GM12878 (cell line): ENCODE results near the gene EBLN1. TPM values are rescaled to one million over a fixed set of nuclear protein-coding genes. Genes with fewer than 3 reads are reported as not detected.
"Not testable (repeated sequence)": the region's sequence is repeated elsewhere in the genome, so short reads cannot be mapped to it uniquely, and the experiment has no call there.

Experiments used
- ATAC-seq: fragments of 200-7000 bp; cut with Tn5 transposase; 3 replicates; pipeline ENCODE4 v1.9.1; 2020; ENCODE audit warnings: mild to moderate bottlenecking, moderate library complexity
- BruUV-seq: library from RNA; stranded (reverse); fragments of 400-500 nt; replicated peaks from 2 replicates; lab custom pipeline; 2021; lab: Mats Ljungman, UMichigan
- CTCF ChIA-PET: fragments of 300-600 bp; sonication (Branson Sonifier 250); formaldehyde crosslinking; extraction: SDS; loops from one replicate; lab custom pipeline; 2021; ENCODE audit warnings: inconsistent platforms; lab: Yijun Ruan, JAX
- POLR2A ChIA-PET: fragments of 350-600 bp; formaldehyde crosslinking; extraction: SDS; loops from one replicate; lab custom pipeline; 2021; ENCODE audit warnings: inconsistent platforms; lab: Charles Lee
- RAD21 ChIA-PET: fragments of 300-600 bp; sonication (Branson Sonifier 250); formaldehyde crosslinking; loops from one replicate; lab custom pipeline; 2023; ENCODE audit warnings: antibody characterized with exemption; ENCODE audit not compliant: unreplicated experiment; lab: Charles Lee
- SMC1A ChIA-PET: fragments of 300-600 bp; sonication (Branson Sonifier 250); formaldehyde crosslinking; loops from one replicate; lab custom pipeline; 2023; ENCODE audit not compliant: unreplicated experiment, uncharacterized antibody; lab: Charles Lee
- DNase-seq: peaks from one replicate; pipeline ENCODE4 v3.0.0-alpha.2; 2011; ENCODE audit warnings: low read depth, low spot score
- FAIRE-seq: peaks from 3 replicates; lab custom pipeline; 2011; peaks lifted over from hg19 to GRCh38; lab: Jason Lieb, UNC
- H2AFZ ChIP-seq: 2 replicates; pipeline ENCODE4 v1.6.0; 2011; ENCODE audit warnings: low read depth, low read length, control low read depth; ENCODE audit not compliant: control insufficient read depth
- H3K27ac ChIP-seq: 2 replicates; pipeline ENCODE4 v1.5.1; 2011; ENCODE audit warnings: control low read depth; ENCODE audit not compliant: control insufficient read depth, insufficient read depth
- H3K27me3 ChIP-seq, 2 experiments: replicated peaks in 1 of 2; 2 replicates each; pipeline versions ENCODE4 v1.6.0 to v1.6.1; 2011; ENCODE audit warnings: low read length in 1 of 2; ENCODE audit not compliant: control insufficient read depth in 2 of 2, insufficient read depth in 2 of 2
- H3K36me3 ChIP-seq, 2 experiments: 2 replicates each; pipeline ENCODE4 v1.5.1; 2011; ENCODE audit warnings: low read length in 1 of 2; ENCODE audit not compliant: control insufficient read depth in 2 of 2, insufficient read depth in 2 of 2
- H3K4me1 ChIP-seq: 2 replicates; pipeline ENCODE4 v1.6.1; 2011; ENCODE audit warnings: mild to moderate bottlenecking, low read length, moderate library complexity, mixed read lengths; ENCODE audit not compliant: control insufficient read depth, insufficient read depth
- H3K4me2 ChIP-seq: 2 replicates; pipeline ENCODE4 v1.6.0; 2011; ENCODE audit warnings: control low read depth; ENCODE audit not compliant: control insufficient read depth, insufficient read depth
- H3K4me3 ChIP-seq: fragments of 200-600 bp; sonication (generic); 2 replicates; pipeline ENCODE4 v1.5.1; 2016
- H3K79me2 ChIP-seq: 2 replicates; pipeline ENCODE4 v1.6.0; 2011; ENCODE audit warnings: low read length; ENCODE audit not compliant: control insufficient read depth, insufficient read depth
- H3K9ac ChIP-seq: 2 replicates; pipeline ENCODE4 v1.8.0; 2011; ENCODE audit warnings: low read length, control low read depth, mixed read lengths; ENCODE audit not compliant: control insufficient read depth, insufficient read depth
- H3K9me3 ChIP-seq: replicated peaks from 3 replicates; pipeline ENCODE4 v1.5.1; 2011; ENCODE audit warnings: mild to moderate bottlenecking, low read length; ENCODE audit not compliant: control insufficient read depth, insufficient read depth
- H4K20me1 ChIP-seq: 2 replicates; pipeline ENCODE4 v1.6.0; 2011; ENCODE audit not compliant: control insufficient read depth, insufficient read depth
- BRCA1 ChIP-seq: IDR thresholded peaks from 2 replicates; pipeline ENCODE4 v1.6.1; 2011; ENCODE audit warnings: low read depth, low read length, improper control_type of control experiment
- CEBPB ChIP-seq, 2 experiments: fragments of 150-350 bp in 1 of 2; IDR thresholded peaks; 2 replicates each; pipeline ENCODE4 v1.6.1; 2012 to 2014; ENCODE audit warnings: low read depth in 2 of 2, low read length in 2 of 2, borderline replicate concordance in 1 of 2, inconsistent platforms in 1 of 2
- FOXK2 ChIP-seq: fragments of 450-650 bp; IDR thresholded peaks from 2 replicates; pipeline ENCODE4 v1.6.1; 2017; ENCODE audit warnings: mild to moderate bottlenecking, moderate library complexity
- HDGF ChIP-seq: fragments of 450-650 bp; IDR thresholded peaks from 2 replicates; pipeline ENCODE4 v1.6.1; 2016; ENCODE audit warnings: antibody characterized with exemption
- IKZF1 ChIP-seq: fragments of 450-650 bp; conservative IDR thresholded peaks from 2 replicates; pipeline ENCODE4 v1.6.1; 2017; ENCODE audit warnings: antibody characterized with exemption, mild to moderate bottlenecking
- NFXL1 ChIP-seq: fragments of 450-650 bp; IDR thresholded peaks from 2 replicates; pipeline ENCODE4 v1.6.1; 2017; ENCODE audit warnings: antibody characterized with exemption, mild to moderate bottlenecking, borderline replicate concordance
- POLR2A ChIP-seq: IDR thresholded peaks from 2 replicates; pipeline ENCODE4 v1.6.1; 2011; ENCODE audit warnings: low read depth, mild to moderate bottlenecking, low read length
- SIX5 ChIP-seq: IDR thresholded peaks from 2 replicates; pipeline ENCODE4 v1.6.1; 2011; ENCODE audit warnings: mild to moderate bottlenecking, low read depth, low read length, moderate library complexity; ENCODE audit not compliant: severe bottlenecking
- SMARCA5 ChIP-seq: fragments of 450-650 bp; IDR thresholded peaks from 2 replicates; pipeline ENCODE4 v1.6.1; 2017; ENCODE audit warnings: mild to moderate bottlenecking
- SREBF1 ChIP-seq: IDR thresholded peaks from 2 replicates; pipeline ENCODE4 v1.6.1; 2012; ENCODE audit warnings: mild to moderate bottlenecking, low read length
- SUZ12 ChIP-seq: fragments of 200-600 bp; sonication (generic); IDR thresholded peaks from one replicate; pipeline ENCODE4 v1.6.1; 2018; ENCODE audit warnings: antibody characterized with exemption, mild to moderate bottlenecking; ENCODE audit not compliant: unreplicated experiment
- TARDBP ChIP-seq: IDR thresholded peaks from 2 replicates; pipeline ENCODE4 v1.6.1; 2016; ENCODE audit warnings: borderline replicate concordance
- ZNF207 ChIP-seq: fragments of 450-650 bp; IDR thresholded peaks from 2 replicates; pipeline ENCODE4 v1.6.1; 2014; ENCODE audit warnings: antibody characterized with exemption, mild to moderate bottlenecking, borderline replicate concordance
- ZNF24 ChIP-seq: fragments of 450-650 bp; IDR thresholded peaks from 2 replicates; pipeline ENCODE4 v1.6.1; 2017; ENCODE audit warnings: antibody characterized with exemption, mild to moderate bottlenecking
- WGBS: methylation state at CpG from one replicate; pipeline ENCODE4 v1.1.6; 2016; ENCODE audit warnings: low lambda C conversion rate; ENCODE audit not compliant: insufficient replicate concordance, insufficient coverage; ENCODE audit errors: missing lambda C conversion rate; 5-methylcytosine and 5-hydroxymethylcytosine counted together
- in situ Hi-C: fragments of 300-500 bp; cut with MboI; formaldehyde crosslinking; loops from 9 replicates; pipeline ENCODE4 v1.14.3; 2018; ENCODE audit warnings: mixed read lengths
- intact Hi-C: fragments of 100-400 bp; cut with micrococcal nuclease; formaldehyde crosslinking; loops from one replicate; pipeline ENCODE4 v1.14.2; 2022; ENCODE audit not compliant: unreplicated experiment
- polyA plus RNA-seq, 11 experiments: library from polyadenylated mRNA; depleted of rRNA in 4 of 11; unstranded in 6 of 11; stranded (reverse) in 5 of 11; fragments of >200 nt; fragmentation: Nextera tagmentation in 4 of 11; fragmentation: Illumina TruSeq in 1 of 11; extraction: Ambion mirVana in 4 of 11; extraction: Trizol in 1 of 11; gene quantifications; 1 replicate in 1 of 11; 2 replicates in 10 of 11; pipeline versions ENCODE4 v1.2.1 to v1.2.3, GENCODE V29; 2011 to 2016; ENCODE audit warnings: inconsistent platforms in 2 of 11, missing spikeins in 2 of 11, low read depth in 1 of 11
- total RNA-seq, 4 experiments: library from RNA; depleted of rRNA in 3 of 4; stranded (reverse); fragments of >200 nt in 3 of 4; fragmentation: Illumina TruSeq in 1 of 4; extraction: Trizol in 1 of 4; gene quantifications; 2 replicates each; pipeline versions ENCODE4 v1.2.1 to v1.2.3, GENCODE V29; 2013 to 2021
- TF ChIP-seq, protein P1 (sequence below): fragments of 450-650 bp; IDR thresholded peaks from 2 replicates; pipeline ENCODE4 v1.6.1; 2017; ENCODE audit warnings: antibody characterized with exemption, mild to moderate bottlenecking, moderate library complexity

EBLN1 gene
- total and polyA plus RNA-seq, 10 of the 15 experiments (the other 5 are each of a cell fraction or from before 2014, with no cell fraction given), result not detected

DNA sequence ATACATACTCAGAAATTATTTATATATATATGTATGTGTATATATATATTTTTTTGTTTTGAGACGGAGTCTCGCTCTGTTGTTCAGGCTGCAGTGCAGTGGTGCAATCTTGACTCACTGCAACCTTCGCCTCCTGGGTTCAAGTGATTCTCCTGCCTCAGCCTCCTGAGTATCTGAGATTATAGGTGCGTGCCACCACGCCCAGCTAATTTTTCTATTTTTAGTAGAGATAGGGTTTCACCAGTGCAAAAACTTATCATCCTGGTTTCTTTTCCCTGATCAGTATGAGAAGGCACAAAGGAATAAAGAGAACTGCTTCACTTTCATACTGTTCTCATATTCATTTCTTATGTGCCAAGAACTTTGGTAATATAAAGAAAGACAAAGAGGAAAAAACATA, 731 bp downstream of the EBLN1 start:
- H3K36me3 ChIP-seq, H3K27me3 ChIP-seq, SMC1A ChIA-PET, RAD21 ChIA-PET, H3K4me1 ChIP-seq, FAIRE-seq, H3K79me2 ChIP-seq, H3K27ac ChIP-seq, H2AFZ ChIP-seq, BruUV-seq, H3K4me2 ChIP-seq, H3K9ac ChIP-seq, intact Hi-C loops, POLR2A ChIA-PET, ATAC-seq, in situ Hi-C loops, H4K20me1 ChIP-seq, H3K9me3 ChIP-seq, H3K4me3 ChIP-seq, CTCF ChIA-PET, DNase-seq: not testable (repeated sequence)
- WGBS, result 58% methylated on average over 5 of the region's 5 CpGs

GRCh38 chr10:22210267-22210666, 7.5 kb downstream of the EBLN1 start:
- ATAC-seq (no peak), FAIRE-seq (no peak), DNase-seq (no peak)
- ChIA-PET SMC1A (interaction anchor here (0.9 to 1.9 kb wide), 2 partner anchors 9 to 128 kb away, joined by 3 to 4 read pairs; no protein-coding TSS in a partner anchor), CTCF (interaction anchor here (1.0 kb wide), 1 partner anchor 217 kb away, joined by 3 read pairs; no protein-coding TSS in a partner anchor), POLR2A (no interaction called here), RAD21 (no interaction called here)
- no TSS peak for BruUV-seq
- 48% methylated on average over 5 of the region's 5 CpGs for WGBS
- H3K4me1 ChIP-seq, result no peaks in the 10 kb centered on the region
- H3K4me3 ChIP-seq, result no peak overlapping the region
- H3K4me2 ChIP-seq, result no peak overlapping the region
- no peaks in the 10 kb centered on the region for H3K36me3 ChIP-seq
- no peaks in the 10 kb centered on the region for H4K20me1 ChIP-seq
- no peaks in the 10 kb centered on the region for H3K9me3 ChIP-seq
- no peak for TF ChIP-seq SIX5
- no peak for TF ChIP-seq HDGF
- TF ChIP-seq TARDBP, result no peak
- no peak for TF ChIP-seq FOXK2
- TF ChIP-seq IKZF1, result no peak
- TF ChIP-seq POLR2A, result no peak
- no peak for TF ChIP-seq SUZ12
- TF ChIP-seq BRCA1, result no peak
- TF ChIP-seq ZNF24, result no peak
- no peak for TF ChIP-seq SMARCA5
- TF ChIP-seq NFXL1, result no peak
- TF ChIP-seq CEBPB (IDR thresholded peaks at IDR 0.05; ENCODE audit: borderline replicate concordance in 1 of 2, low read depth in 2 of 2, low read length in 2 of 2), result no peak
- no peak for TF ChIP-seq ZNF207
- no peak for TF ChIP-seq SREBF1
- TF ChIP-seq, protein P1, sequence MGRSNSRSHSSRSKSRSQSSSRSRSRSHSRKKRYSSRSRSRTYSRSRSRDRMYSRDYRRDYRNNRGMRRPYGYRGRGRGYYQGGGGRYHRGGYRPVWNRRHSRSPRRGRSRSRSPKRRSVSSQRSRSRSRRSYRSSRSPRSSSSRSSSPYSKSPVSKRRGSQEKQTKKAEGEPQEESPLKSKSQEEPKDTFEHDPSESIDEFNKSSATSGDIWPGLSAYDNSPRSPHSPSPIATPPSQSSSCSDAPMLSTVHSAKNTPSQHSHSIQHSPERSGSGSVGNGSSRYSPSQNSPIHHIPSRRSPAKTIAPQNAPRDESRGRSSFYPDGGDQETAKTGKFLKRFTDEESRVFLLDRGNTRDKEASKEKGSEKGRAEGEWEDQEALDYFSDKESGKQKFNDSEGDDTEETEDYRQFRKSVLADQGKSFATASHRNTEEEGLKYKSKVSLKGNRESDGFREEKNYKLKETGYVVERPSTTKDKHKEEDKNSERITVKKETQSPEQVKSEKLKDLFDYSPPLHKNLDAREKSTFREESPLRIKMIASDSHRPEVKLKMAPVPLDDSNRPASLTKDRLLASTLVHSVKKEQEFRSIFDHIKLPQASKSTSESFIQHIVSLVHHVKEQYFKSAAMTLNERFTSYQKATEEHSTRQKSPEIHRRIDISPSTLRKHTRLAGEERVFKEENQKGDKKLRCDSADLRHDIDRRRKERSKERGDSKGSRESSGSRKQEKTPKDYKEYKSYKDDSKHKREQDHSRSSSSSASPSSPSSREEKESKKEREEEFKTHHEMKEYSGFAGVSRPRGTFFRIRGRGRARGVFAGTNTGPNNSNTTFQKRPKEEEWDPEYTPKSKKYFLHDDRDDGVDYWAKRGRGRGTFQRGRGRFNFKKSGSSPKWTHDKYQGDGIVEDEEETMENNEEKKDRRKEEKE, result no peak
- no peaks in the 10 kb centered on the region for H3K79me2 ChIP-seq
- in situ Hi-C loops (no loop called here), intact Hi-C loops (no loop called here)
- H2AFZ ChIP-seq, result no peak overlapping the region
- no peak overlapping the region for H3K27ac ChIP-seq
- H3K9ac ChIP-seq, result no peak overlapping the region
- peaks cover 0 to 2% of the 10 kb centered on the region in 2 experiments; a peak in 1 of 4 replicates for H3K27me3 ChIP-seq
